Heart left ventricle (tissue), 13 donors: ENCODE measurements around the gene SMIM21.

ENCODE experiments used
- CTCF ChIP-seq, 12 donors: fragments of 200-600 bp; sonication (generic) in 4 of 12; IDR thresholded peaks; one replicate each; pipeline versions ENCODE4 v1.5.0 to v1.8.0; 2018 to 2022; ENCODE audit warnings: antibody characterized with exemption in 12 of 12, mild to moderate bottlenecking in 5 of 12
- POLR2A ChIP-seq, 2 donors: fragments of 450-650 bp; IDR thresholded peaks; one replicate each; pipeline ENCODE4 v1.6.1; 2017; ENCODE audit warnings: antibody characterized with exemption in 2 of 2, mild to moderate bottlenecking in 2 of 2, moderate library complexity in 2 of 2
- donor health status: ischemic (EF 13 %, LVEDD 7.1; RV severe dilation, severe dysfunction).
- donor health status: DM: no; HTN: yes; CAD: no.
- donor health status: DM: no; HTN: no; CAD: no.
- donor health status: ischemic (EF 25% LVEDD 6.9; RV normal size, moderate dysfunction).
- donor health status: ischemic (EF 25% LVEDD 5.7; RV mildly dilated, moderate dysfunction).
- donor health status: ischemic (EF 35%, LVEDD 5.7; RV mildly dilated, moderate dysfunction).
- donor health status: nonischemic (EF 11% LVEDD 7.7; RV severe dilation, severe dysfunction).
- donor health status: DM: yes; HTN: yes; CAD: no.
- donor health status: PGD.
- donor health status: ischemic (EF 29% LVEDD 5.4; RV normal size, mild dysfunction).
- donor health status: nonischemic (EF 23%, LVEDD 6.1; RV moderate dilation, normal function).

- TF ChIP-seq CTCF (IDR thresholded peaks at IDR 0.05) (no peak), POLR2A (IDR thresholded peaks at IDR 0.05) (no peak)
Observed at GRCh38 chr18:75384144-75384543, 43.4 kb downstream of the SMIM21 start.
